WERI-Rb-1 (cell line): ENCODE results near the gene FAM240A.

Experiments
- DNase-seq: peaks from one replicate; pipeline ENCODE4 v3.0.0-alpha.2; 2020
- H3K27ac ChIP-seq: fragments of 250-450 bp; sonication (Bioruptor Pico); 2 replicates; pipeline ENCODE4 v1.5.1; 2020; ENCODE audit warnings: mild to moderate bottlenecking, moderate library complexity
- H3K27me3 ChIP-seq: fragments of 250-450 bp; sonication (Bioruptor Pico); 2 replicates; pipeline ENCODE4 v1.5.1; 2021; ENCODE audit warnings: mild to moderate bottlenecking, low read depth, moderate library complexity; ENCODE audit not compliant: insufficient read depth, severe bottlenecking
- H3K36me3 ChIP-seq: fragments of 250-450 bp; sonication (Bioruptor Pico); 2 replicates; pipeline ENCODE4 v1.5.1; 2020; ENCODE audit warnings: mild to moderate bottlenecking, moderate library complexity
- H3K4me3 ChIP-seq: 2 replicates; pipeline ENCODE4 v1.5.1; 2011; ENCODE audit warnings: low read depth, mild to moderate bottlenecking, control low read depth, low read length
- H3K9me3 ChIP-seq: fragments of 250-450 bp; sonication (Bioruptor Pico); 2 replicates; pipeline ENCODE4 v1.5.1; 2021; ENCODE audit warnings: mild to moderate bottlenecking, moderate library complexity; ENCODE audit not compliant: severe bottlenecking
- TF ChIP-seq, protein P1 (sequence below): IDR thresholded peaks from 2 replicates; pipeline ENCODE4 v1.5.1; 2011; ENCODE audit warnings: low read depth, mild to moderate bottlenecking, control low read depth, inconsistent platforms, low read length

The FAM240A gene

GRCh38 chr3:46571684-46572083, 40.6 kb upstream of the FAM240A start:
- DNase-seq = peak; percentile 12
- no peak overlapping the region for H3K27ac ChIP-seq

GRCh38 chr3:46573701-46574100, 38.6 kb upstream of the FAM240A start:
- no peaks in the 10 kb centered on the region for H3K36me3 ChIP-seq
- TF ChIP-seq, protein P1, sequence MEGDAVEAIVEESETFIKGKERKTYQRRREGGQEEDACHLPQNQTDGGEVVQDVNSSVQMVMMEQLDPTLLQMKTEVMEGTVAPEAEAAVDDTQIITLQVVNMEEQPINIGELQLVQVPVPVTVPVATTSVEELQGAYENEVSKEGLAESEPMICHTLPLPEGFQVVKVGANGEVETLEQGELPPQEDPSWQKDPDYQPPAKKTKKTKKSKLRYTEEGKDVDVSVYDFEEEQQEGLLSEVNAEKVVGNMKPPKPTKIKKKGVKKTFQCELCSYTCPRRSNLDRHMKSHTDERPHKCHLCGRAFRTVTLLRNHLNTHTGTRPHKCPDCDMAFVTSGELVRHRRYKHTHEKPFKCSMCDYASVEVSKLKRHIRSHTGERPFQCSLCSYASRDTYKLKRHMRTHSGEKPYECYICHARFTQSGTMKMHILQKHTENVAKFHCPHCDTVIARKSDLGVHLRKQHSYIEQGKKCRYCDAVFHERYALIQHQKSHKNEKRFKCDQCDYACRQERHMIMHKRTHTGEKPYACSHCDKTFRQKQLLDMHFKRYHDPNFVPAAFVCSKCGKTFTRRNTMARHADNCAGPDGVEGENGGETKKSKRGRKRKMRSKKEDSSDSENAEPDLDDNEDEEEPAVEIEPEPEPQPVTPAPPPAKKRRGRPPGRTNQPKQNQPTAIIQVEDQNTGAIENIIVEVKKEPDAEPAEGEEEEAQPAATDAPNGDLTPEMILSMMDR = no peak
- DNase-seq = no peak
- no peak overlapping the region for H3K4me3 ChIP-seq
- H3K9me3 ChIP-seq = no peaks in the 10 kb centered on the region
- H3K27ac ChIP-seq = no peak overlapping the region
- no peaks in the 10 kb centered on the region for H3K27me3 ChIP-seq

More at GRCh38 chr3:46571684-46572083, 40.6 kb upstream of the FAM240A start:
- H3K36me3 ChIP-seq = no peaks in the 10 kb centered on the region
- H3K9me3 ChIP-seq = no peaks in the 10 kb centered on the region
- H3K4me3 ChIP-seq = no peak overlapping the region
- TF ChIP-seq, protein P1 = no peak
- H3K27me3 ChIP-seq = no peaks in the 10 kb centered on the region

GRCh38 chr3:46574243-46574646, 38.1 kb upstream of the FAM240A start:
- DNase-seq = no peak
- Histone ChIP-seq H3K9me3 (no peaks in the 10 kb centered on the region), H3K4me3 (no peak overlapping the region), H3K27ac (no peak overlapping the region), H3K27me3 (no peaks in the 10 kb centered on the region), H3K36me3 (no peaks in the 10 kb centered on the region)
- TF ChIP-seq, protein P1 = no peak

DNA sequence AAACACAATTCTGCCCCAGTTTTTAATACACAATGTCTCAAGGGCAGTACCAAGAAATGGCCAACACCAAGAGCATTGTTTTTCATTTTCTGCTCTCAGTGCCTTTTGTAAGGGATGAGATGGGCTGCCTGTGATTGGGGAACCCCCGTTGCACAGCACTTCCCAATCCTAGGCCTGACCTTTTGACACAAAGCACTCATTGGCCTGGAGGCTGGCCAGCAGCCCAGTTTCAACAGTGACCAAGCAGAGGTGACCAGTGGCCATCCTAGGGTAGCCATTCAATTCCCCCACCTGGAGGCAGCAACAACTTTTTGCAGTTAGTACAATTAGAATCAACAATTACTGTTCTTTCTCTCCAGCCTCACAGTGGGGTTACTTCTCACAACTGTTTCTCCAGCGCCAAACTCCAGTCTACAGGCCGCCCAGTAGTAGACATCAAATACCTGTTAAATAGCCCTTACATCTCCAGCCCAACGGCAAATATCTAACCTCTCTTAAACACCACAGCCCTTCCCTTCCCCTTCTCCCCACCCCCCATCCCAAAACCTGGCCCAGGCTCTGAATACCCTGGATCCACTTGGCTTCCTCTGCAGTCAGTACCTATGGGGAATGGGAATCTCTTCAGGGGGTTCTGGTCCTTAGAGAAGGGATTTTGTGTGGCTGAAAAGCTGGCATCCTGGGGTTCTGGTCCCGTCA, 37.3 kb upstream of the FAM240A start:
- Histone ChIP-seq H3K36me3 (no peaks in the 10 kb centered on the region), H3K9me3 (no peaks in the 10 kb centered on the region), H3K27me3 (no peaks in the 10 kb centered on the region), H3K4me3 (no peak overlapping the region), H3K27ac (no peak overlapping the region)
- TF ChIP-seq, protein P1 = no peak
- no peak for DNase-seq

DNA sequence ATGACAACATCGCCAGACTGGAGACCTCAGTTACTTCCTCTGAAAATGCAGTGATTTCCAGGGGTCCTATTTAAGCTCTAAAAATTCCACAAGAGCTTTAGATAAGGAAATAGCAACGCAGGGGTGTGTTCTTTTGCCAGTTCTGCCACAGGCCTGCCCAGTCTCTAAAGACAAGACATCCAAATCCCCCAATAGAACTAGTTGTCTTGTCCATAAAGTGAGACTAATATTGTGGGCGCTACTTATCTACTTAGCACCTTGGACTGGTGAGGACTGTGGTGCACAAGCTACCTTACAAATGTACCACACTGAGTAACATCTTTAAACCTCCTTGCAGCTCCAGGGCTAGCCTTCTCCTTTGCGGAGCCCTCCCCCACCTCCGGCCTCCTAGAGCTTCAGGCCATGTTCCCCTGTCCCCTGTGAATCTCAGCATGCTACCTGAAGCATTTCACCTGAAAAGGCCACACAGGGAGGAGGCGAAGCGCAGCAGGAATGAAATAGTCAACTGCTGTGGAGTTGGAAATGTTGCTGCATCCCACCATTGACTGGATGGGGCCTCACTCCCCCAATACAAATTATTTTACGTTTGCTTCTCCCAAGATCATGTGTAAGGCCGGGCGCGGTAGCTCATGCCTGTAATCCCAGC, 36.6 kb upstream of the FAM240A start:
- TF ChIP-seq, protein P1 = no peak
- Histone ChIP-seq H3K4me3 (no peak overlapping the region), H3K9me3 (no peaks in the 10 kb centered on the region), H3K27ac (no peak overlapping the region), H3K27me3 (no peaks in the 10 kb centered on the region), H3K36me3 (no peaks in the 10 kb centered on the region)
- no peak for DNase-seq

DNA sequence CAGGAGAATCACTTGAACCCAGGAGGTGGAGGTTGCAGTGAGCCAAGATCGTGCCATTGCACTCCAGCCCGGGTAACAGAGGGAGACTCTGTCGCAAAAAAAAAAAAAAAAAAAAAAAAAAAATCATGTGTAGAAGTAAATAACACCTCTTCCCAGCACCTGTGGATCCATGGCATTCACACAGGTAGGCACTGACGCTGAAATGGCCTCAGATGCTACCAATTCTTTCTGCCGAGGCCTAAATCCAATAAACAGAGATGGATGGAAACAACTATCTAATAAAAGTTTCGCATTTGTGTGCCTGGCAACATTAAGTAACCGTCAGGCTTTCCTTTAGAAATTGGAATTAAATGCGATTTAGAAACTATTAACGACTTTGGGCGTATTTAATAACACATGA, 35.9 kb upstream of the FAM240A start:
- Histone ChIP-seq H3K27me3 (no peaks in the 10 kb centered on the region), H3K36me3 (no peaks in the 10 kb centered on the region), H3K27ac (no peak overlapping the region), H3K4me3 (no peak overlapping the region), H3K9me3 (no peaks in the 10 kb centered on the region)
- TF ChIP-seq, protein P1 = no peak
- no peak for DNase-seq
